ENCODE data around the gene QRICH2.

DNA sequence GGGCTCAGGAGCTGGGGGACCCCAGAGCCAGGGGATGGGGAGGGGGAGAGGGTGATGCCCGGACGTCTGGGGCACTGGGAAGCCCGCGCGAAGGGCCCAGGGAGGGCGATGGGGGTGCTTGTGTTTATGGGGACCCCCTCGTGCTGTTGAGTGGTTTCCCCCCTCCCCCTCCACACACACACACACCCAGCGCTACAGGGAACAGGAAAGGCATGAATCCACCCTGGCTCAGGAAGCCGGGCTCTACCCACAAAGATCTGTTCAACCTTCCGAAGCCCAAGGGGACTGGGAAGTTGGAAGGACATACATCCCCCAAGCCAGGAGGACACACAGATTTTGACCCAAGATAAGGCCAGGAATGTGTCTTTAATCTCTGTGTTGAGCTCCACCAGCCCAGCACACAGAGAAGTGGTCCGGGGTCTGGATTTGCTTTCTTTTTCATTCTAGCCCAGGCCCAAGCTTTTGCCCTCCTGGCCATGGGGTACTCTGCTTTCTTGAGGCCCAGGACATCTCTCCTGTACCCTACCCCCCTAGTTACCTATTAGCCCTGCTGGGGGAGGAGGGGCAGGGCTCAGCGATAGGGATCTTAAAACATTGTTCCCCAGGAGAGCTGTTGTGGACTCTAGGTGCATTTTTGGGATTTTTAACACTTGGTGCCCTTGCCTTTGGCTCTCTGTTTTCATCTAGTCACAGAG lies 41.7 kb downstream of the QRICH2 start:
- TF ChIP-seq ZNF121 (CRISPR knock-in tag; conservative IDR thresholded peaks at IDR 0.05) (no peak), CHD2 (IDR thresholded peaks at IDR 0.05; ENCODE audit: low read depth, low read length) (0 out of 2 replicates have a peak, but pooled peaks have one; percentile 13), EP300 (IDR thresholded peaks at IDR 0.05; ENCODE audit: low read length) (no peak), ZBTB7A (IDR thresholded peaks at IDR 0.05; ENCODE audit: borderline replicate concordance, control insufficient read depth, low read depth, low read length) (no peak; the same call in 1 of the 2 replicates), LCOR (CRISPR knock-in tag; IDR thresholded peaks at IDR 0.05) (no peak), SMARCC2 (IDR thresholded peaks at IDR 0.05; ENCODE audit: low read depth) (no peak), MAFK (IDR thresholded peaks at IDR 0.05; ENCODE audit: low read length) (no peak)
- TF ChIP-seq, protein P1, sequence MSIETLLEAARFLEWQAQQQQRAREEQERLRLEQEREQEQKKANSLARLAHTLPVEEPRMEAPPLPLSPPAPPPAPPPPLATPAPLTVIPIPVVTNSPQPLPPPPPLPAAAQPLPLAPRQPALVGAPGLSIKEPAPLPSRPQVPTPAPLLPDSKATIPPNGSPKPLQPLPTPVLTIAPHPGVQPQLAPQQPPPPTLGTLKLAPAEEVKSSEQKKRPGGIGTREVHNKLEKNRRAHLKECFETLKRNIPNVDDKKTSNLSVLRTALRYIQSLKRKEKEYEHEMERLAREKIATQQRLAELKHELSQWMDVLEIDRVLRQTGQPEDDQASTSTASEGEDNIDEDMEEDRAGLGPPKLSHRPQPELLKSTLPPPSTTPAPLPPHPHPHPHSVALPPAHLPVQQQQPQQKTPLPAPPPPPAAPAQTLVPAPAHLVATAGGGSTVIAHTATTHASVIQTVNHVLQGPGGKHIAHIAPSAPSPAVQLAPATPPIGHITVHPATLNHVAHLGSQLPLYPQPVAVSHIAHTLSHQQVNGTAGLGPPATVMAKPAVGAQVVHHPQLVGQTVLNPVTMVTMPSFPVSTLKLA (conservative IDR thresholded peaks at IDR 0.05) = no peak
- TF ChIP-seq, protein P2, sequence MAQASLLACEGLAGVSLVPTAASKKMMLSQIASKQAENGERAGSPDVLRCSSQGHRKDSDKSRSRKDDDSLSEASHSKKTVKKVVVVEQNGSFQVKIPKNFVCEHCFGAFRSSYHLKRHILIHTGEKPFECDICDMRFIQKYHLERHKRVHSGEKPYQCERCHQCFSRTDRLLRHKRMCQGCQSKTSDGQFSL (CRISPR knock-in tag; IDR thresholded peaks at IDR 0.05) = peak; percentile 38; the same call in 1 of the 2 replicates
- TF ChIP-seq, protein P2 (tag; IDR thresholded peaks at IDR 0.05) = no peak
- TF ChIP-seq, protein P3, sequence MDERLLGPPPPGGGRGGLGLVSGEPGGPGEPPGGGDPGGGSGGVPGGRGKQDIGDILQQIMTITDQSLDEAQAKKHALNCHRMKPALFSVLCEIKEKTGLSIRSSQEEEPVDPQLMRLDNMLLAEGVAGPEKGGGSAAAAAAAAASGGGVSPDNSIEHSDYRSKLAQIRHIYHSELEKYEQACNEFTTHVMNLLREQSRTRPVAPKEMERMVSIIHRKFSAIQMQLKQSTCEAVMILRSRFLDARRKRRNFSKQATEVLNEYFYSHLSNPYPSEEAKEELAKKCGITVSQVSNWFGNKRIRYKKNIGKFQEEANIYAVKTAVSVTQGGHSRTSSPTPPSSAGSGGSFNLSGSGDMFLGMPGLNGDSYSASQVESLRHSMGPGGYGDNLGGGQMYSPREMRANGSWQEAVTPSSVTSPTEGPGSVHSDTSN (CRISPR knock-in tag; IDR thresholded peaks at IDR 0.05; ENCODE audit: low read depth) = no peak
- TF ChIP-seq, protein P3 (tag; conservative IDR thresholded peaks at IDR 0.05; ENCODE audit: low read depth) = no peak
- TF ChIP-seq, protein P4, sequence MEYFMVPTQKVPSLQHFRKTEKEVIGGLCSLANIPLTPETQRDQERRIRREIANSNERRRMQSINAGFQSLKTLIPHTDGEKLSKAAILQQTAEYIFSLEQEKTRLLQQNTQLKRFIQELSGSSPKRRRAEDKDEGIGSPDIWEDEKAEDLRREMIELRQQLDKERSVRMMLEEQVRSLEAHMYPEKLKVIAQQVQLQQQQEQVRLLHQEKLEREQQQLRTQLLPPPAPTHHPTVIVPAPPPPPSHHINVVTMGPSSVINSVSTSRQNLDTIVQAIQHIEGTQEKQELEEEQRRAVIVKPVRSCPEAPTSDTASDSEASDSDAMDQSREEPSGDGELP (CRISPR knock-in tag; IDR thresholded peaks at IDR 0.05; ENCODE audit: borderline replicate concordance) = no peak; the same call in 1 of the 2 replicates
- TF ChIP-seq, protein P5, sequence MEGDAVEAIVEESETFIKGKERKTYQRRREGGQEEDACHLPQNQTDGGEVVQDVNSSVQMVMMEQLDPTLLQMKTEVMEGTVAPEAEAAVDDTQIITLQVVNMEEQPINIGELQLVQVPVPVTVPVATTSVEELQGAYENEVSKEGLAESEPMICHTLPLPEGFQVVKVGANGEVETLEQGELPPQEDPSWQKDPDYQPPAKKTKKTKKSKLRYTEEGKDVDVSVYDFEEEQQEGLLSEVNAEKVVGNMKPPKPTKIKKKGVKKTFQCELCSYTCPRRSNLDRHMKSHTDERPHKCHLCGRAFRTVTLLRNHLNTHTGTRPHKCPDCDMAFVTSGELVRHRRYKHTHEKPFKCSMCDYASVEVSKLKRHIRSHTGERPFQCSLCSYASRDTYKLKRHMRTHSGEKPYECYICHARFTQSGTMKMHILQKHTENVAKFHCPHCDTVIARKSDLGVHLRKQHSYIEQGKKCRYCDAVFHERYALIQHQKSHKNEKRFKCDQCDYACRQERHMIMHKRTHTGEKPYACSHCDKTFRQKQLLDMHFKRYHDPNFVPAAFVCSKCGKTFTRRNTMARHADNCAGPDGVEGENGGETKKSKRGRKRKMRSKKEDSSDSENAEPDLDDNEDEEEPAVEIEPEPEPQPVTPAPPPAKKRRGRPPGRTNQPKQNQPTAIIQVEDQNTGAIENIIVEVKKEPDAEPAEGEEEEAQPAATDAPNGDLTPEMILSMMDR (IDR thresholded peaks at IDR 0.05 in 2 of 3, conservative IDR thresholded peaks at IDR 0.05 in 1 of 3; ENCODE audit: insufficient read depth in 2 of 3, low read depth in 1 of 3, low read length in 3 of 3) = no peak

Data from K562 (cell line).